Fibroblast of lung (primary cell): ENCODE measurements around the gene TFEC.

Experiments
- EZH2 ChIP-seq: IDR thresholded peaks from 2 replicates; pipeline ENCODE4 v1.5.1; 2012; ENCODE audit warnings: low read length, control low read depth, mild to moderate bottlenecking; ENCODE audit errors: missing control alignments
- TF ChIP-seq, protein P1 (sequence below), 2 donors: IDR thresholded peaks in 1 of 2; conservative IDR thresholded peaks in 1 of 2; 1 replicate in 1 of 2; 2 replicates in 1 of 2; pipeline ENCODE4 v1.5.1; 2011 to 2012; ENCODE audit warnings: low read length in 2 of 2, control low read depth in 1 of 2, inconsistent platforms in 1 of 2, low read depth in 1 of 2, mild to moderate bottlenecking in 1 of 2

DNA sequence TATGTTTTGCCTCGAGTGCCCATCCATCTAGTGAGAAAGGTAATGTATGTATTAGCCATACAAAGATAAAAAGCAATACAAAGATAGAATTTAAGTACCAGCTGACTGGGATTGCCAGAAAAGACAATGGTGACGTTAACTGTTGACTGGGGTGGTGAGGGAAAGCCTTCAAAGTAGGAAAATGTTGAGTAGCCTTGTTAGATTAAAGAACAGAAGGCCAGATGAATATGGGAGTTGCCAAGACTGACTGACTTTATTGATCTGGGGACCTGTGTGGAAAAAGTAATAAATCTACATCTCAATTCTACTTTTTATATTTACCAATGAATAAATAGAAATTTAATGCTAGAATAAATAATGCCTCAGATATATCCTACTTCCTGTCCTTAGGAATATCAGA lies 97.7 kb downstream of the TFEC start:
- no peak for TF ChIP-seq EZH2
- TF ChIP-seq, protein P1, sequence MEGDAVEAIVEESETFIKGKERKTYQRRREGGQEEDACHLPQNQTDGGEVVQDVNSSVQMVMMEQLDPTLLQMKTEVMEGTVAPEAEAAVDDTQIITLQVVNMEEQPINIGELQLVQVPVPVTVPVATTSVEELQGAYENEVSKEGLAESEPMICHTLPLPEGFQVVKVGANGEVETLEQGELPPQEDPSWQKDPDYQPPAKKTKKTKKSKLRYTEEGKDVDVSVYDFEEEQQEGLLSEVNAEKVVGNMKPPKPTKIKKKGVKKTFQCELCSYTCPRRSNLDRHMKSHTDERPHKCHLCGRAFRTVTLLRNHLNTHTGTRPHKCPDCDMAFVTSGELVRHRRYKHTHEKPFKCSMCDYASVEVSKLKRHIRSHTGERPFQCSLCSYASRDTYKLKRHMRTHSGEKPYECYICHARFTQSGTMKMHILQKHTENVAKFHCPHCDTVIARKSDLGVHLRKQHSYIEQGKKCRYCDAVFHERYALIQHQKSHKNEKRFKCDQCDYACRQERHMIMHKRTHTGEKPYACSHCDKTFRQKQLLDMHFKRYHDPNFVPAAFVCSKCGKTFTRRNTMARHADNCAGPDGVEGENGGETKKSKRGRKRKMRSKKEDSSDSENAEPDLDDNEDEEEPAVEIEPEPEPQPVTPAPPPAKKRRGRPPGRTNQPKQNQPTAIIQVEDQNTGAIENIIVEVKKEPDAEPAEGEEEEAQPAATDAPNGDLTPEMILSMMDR (conservative IDR thresholded peaks at IDR 0.05 in 1 of 2, IDR thresholded peaks at IDR 0.05 in 1 of 2; ENCODE audit: low read depth in 1 of 2, low read length in 2 of 2) = no peak
